Right renal pelvis (tissue), 4 donors: Measurements from ENCODE around the gene NHSL2. TPM values are rescaled to one million over a fixed set of nuclear protein-coding genes. Genes with fewer than 3 reads are reported as not detected.

Experiments
- DNase-seq, 4 donors: peaks; one replicate each; pipeline ENCODE4 v3.0.0-alpha.2; 2013; ENCODE audit warnings: low read depth in 4 of 4, low spot score in 3 of 4, missing footprints in 1 of 4
- polyA plus RNA-seq, 4 donors: library from polyadenylated mRNA; unstranded; fragments of 120-200 nt; gene quantifications; one replicate each; pipeline ENCODE4 v1.2.1, GENCODE V29; 2013; ENCODE audit not compliant: insufficient read length in 4 of 4

The NHSL2 gene
- polyA plus RNA-seq, 4 donors = 8.0 to 9.8 (median 9.3) TPM

DNA sequence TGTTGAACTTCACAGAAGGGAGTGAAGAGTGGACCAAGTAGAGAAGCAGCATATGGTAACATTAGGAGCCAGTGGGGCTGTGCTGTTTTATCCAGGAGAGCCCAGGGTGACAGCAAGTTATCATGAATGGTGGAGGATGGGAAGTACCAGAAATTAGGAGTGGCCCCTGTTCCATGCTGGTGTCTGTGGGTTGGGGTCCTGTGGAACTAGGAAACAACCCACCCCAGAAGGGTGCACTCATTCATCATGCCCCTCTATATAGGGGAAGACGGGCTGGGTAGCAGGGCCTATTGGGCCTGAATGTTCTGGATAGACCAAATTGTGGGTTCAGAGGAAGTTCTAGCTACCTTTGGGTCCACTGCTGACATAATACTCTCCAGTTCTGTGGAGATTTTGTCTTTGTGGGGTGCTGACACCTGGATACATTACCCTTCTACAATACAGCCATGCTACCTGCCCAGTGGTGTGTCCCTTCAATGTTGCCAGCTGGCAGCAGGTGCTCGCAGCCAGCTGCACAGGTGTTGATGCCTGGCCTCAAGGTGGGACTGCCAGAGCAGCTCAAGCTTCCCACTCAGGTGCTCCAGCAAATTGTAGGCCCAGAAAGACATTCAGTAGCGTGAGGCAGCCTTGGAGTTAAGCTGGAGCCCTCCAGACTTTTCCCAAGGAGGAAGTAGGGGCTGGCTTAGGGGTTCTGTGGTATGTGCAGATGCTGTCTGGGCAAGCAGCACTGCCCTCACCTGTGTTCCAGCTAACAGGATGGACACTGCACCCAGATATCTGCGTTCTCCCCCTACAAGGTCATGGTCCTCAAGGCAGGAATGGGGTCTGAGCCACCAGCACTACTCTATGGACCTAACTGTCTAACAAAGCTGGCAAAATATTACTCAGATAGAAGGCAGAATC lies 106.5 kb downstream of the NHSL2 start:
- no peak for DNase-seq

DNA sequence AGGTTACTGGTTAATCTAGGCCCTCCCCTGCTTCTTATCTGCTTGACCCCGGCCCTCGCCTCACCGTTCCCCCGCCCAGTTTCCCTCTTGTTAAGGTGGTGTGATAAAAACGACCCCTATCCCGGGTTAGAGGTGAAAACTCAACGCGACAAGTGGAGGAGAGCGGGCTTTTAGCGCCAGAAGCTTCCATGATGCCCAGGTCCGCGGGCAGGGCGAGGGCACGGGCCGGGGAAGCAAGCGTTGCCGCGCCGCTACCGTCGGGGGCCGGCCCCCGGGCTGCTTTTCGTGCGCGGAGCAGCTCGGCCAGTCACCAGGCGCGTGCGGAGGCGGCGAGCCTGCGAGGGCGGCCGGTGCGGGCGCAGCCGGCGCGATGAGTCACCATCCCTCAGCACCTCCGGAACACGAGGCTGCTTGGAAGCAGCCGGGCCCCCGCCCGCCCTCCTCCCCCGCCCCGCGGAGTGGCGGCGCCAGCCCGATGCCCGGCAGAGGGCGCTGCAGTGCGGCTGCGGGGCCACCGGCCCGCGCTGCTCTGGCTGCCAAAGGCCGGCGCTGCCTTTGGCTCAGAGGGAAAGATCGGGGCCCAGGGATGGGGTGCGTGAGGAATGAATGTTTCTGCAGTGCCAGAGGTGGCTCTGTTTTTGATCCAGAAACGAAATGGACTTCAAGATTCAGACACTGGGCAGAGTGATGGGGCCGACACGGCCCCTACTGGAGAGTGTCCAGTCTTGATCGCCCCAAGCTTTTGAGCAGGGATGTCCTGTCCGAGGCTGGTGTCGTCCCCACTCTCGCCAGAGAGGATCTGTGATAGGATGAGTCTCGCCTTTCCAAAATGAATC lies 107.8 kb downstream of the NHSL2 start:
- peak in 3 of 4 donors; percentile 52 to 56 (median 54) for DNase-seq

DNA sequence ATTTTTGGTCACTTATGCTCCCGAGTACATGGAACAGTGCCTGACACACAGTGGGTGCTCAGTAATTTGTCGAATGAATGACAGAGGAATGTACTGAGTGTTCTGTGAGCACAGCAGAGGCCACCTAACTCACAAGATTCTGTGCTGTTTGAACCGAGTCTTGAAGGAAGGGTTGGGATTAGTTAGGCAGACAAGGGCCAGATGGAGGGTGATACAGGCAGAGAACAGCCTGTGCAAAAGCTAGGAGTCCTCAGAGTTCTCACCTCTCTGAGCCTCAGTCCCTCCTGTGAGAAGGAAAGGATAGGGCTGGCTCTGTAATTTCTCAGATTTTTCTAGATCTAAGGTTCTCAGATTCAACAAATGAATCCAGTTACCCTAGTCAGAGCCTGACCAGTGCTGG lies 108.8 kb downstream of the NHSL2 start:
- DNase-seq = no peak

DNA sequence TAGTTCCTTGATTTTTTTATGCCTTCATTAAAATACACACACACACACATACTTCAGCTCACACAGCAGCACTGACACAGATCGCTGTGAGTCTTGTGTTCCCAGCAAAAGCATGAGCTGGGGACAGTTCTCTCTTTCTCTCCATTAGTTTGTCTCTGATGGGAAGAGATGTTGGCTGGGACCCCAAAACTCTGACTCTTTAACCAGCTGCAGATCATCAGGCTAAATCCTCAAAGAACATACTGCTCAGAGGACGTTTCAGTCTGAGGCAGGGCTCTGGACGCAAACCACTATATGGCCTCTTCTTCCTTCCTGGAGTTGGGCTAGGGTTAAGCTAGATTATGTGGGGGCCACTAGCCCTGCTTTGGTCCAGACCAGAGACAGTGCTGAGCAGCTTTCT lies 109.6 kb downstream of the NHSL2 start:
- DNase-seq = no peak

DNA sequence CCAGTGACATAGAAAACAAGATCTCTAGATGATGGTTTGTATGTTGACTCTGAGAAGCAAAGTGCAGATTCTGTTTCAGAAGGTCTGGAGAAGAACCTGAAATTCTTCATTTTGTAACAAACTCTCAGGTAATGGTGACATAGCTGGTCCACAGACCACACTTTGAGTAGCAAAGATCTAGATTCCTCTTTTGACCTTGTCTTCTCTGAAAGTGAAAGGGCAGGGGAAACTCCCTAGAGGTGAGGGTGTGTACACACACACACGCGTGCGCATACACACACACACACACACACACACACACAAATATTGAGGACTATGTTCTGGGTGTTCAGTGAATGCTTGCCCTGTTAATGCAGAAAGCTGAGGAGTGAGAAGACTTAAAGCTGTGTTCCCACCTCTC lies 110.1 kb downstream of the NHSL2 start:
- DNase-seq = no peak

DNA sequence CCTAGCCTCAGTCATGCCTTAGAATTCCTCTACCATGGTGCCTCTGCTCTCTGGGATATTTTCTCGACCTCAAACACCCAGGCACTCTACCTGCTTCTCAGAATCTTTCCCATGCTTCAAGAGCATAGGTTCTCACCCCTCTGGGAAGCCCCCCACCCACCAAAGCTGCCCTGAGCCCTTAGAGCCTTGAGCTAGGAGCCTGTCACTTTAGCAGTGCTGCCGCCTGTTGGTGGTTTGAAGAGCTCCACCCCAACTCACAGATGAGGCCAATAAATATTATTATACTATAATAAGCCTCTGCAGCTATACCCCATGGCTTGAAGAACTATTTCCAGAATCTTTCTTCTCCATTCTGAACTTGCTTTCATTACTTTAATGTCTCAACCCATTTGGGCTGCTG lies 111.3 kb downstream of the NHSL2 start:
- no peak for DNase-seq

DNA sequence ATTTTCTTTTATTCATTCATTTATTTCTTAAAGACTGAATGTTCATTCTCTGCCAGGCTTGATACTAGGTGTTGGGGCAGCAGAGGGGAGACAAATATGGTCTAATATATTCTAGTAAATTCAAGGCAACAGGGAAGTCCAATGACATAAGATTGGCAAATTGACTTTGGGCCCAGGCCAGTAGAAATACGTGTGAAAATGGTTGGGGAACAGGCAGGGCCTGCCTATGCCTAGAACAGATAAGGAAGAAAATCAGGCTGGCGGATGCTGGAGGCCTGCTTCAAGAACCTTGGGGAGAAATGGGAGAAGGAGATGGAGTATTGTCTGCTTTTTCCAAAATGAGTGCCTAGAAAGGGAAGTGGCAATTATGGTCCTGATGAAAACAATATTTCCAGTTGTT lies 112.4 kb downstream of the NHSL2 start:
- no peak for DNase-seq

DNA sequence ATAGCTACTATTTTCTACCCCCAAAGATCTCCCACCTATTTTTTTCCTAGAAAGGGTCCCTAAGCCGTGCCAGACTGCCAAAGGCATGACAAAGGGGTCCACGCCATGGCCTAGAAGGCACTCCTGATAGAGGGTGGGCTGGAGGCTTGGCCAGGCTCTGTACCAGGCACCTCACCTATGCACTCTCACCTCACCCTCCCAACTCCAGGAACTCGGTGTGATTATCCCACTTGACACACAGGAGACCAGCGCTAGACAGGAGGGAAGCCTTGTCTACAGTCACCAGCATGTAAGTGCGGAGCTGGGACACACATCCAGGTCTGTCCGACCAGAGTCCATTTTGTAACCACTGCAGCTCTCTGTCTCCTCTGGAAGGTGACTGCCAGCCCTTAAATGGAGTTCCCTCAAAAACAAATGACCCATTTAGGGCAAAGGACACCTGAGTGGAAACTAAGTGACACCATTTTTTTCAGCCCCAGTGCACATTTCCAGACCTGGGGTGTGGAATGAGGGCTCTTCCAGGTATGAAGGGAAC lies 114.7 kb downstream of the NHSL2 start:
- DNase-seq = no peak

DNA sequence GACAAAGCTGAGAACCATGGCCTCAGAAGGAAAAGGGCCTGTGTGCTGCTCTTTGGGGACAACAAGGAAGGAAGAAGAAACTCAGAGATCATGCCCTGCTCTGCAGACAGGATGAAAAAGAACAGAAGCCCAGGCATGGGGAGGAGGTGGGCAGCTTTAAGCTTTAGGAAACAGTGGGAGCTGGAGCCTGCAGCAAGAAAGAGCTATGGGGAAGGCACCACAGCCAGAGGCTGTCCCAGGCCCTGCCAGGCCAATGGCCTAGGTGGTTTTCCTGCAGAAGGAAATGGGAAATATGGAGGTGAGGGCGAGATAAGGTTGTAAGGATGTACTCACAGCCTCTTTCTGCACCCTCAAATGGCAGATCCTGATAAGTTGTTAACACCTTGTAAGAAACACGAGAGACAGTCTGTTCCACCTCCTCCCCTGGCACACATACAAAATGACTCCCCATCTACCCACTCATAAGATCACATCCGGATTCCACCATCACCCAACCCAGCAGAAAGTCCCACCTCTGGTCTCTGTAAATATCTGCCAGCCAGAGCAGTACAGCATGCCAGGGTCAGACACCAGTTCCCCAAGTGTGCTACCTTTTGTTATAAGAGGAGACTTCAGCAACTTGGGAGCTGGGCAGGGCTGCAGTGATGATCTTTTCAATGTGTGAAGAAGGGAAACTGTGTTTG lies 115.8 kb downstream of the NHSL2 start:
- DNase-seq = no peak

DNA sequence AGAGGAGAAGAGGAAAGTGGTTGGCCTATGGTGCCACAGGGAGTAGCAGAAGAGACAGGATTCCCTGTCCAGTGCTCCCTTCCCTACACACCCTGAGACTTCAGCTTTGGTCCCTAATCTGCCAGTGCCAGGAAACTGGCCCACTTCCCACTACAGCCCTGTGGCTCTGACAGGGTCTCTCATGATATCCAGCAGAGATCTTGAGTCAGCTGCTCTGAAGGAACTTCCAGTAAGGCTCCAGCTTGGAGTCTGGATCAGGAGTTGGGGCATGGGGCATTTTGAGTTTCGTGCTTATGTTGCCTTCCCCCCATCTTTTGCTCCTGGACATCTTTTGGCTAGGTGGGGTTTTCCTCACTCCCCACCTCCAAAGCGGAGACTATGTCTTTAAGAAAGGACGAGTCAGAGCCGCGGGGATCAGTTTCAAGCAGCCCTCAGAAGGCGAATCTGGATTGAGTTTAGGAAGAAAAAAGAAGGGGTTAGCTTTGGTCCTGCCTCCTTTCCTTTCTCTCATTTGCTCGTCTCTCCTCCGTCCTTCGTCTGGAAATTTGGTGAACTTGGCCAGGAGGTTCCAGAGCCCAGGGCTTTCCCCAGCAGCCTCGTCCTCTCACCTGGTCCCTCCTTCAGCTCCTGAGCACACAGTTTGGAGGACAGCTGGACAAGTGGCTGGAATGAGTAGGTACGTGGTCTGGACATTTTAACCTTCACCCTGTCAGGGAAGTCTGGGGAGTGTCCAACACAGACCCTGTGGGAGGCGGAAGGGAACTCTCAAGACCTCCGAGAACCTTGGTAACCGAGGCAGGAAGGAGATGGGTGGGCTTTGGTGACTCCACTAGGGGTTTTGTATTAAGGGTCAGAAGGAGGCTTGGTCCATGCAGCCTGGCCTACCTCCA lies 116.6 kb downstream of the NHSL2 start:
- no peak for DNase-seq

DNA sequence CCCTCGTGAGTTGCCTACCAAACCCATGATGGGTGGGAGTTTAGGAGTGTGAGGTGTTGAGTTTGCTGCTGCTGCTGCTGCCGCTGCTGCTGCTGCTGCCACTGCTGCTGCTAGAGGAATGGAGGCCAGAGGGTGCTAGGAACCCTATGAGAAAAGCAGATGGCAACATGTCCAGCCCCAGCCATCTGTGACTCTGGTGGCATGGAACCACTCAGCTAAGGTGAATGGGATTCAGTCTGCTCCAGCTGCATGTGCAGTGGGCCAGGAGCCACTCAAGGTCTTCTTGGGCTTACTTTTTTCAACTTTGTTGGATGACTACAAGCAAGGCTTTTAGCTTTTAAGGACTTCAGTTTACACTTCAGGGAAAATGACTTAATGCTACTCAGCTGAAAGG lies 117.3 kb downstream of the NHSL2 start:
- no peak for DNase-seq

DNA sequence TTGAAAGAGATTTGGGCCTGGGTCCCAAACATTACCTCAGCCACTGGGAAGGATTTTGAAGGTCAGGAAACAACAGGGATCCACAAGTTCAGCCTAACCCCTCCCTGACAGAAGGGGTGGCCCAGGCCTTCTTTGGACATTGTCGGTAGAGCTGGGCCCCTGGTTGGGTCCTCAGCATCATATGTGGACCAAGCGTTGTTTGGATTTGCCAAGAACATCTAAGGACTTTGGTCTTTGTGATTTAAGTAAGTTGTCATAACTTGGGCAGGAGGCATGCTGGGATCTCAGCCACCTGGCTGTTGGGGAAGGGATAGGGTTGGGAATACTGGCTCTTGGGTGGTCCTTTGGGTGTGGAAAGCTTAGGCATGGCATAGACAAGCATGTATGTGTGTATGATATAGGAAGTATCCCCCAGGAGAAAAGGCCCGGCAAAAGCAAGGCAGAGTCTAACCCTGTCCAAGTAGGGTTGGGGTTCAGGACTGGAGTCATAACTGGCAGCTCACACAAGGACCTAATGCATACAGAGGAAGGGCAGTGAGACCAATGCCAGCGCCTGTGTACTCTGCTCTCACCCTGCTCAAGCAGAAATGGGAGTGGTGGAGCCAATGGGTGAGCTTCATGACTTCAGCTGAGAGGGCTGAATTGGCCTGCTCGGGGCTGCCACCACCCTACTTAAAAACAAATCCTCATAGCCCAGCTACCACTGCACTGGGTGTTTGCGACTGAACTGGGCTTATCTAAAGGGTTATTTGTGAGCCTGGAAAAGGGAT lies 118.2 kb downstream of the NHSL2 start:
- no peak for DNase-seq

DNA sequence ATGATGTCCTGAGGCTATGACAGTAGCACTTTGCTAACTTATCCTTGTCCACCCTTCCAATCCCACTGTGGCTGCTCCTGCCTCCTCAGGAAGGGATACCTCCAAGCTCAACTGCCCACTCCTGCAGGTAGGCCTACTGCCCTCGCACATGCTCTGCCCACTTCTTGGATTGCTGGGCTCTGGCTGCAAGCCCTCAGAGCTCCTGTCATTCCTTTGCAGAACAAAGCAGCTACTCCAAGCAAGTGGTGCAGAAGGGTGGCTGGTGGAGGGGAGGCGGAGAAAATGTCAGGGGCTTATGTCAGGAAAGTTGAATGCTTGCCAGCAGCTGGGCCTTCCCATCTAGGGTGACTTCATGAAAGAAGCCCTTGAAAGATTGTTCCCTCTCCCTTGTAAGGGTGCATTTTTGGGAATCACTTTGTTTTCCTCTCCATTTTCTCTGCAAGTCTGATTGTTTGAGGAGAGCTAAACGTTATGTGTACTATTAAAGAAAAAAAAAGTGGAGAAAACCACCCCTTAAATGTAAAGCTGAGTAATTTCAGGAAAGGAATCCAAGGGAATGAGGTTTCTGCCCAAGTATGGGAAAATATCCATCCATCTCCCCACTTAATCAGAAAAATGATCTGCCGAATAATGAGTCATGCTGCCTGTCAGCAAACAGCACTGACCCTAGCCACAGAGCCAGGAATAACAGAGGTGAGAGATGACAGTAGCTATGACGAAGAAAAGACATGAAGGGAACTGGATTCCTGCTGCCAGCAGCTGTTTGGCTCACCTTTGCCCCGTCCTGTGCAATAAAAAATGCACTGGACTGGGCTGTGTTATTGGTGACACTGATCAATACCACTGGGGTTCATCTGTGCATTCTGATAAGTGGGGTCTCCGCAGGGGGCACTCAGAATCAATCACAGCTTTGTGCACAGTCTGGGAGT lies 119.1 kb downstream of the NHSL2 start:
- no peak for DNase-seq

DNA sequence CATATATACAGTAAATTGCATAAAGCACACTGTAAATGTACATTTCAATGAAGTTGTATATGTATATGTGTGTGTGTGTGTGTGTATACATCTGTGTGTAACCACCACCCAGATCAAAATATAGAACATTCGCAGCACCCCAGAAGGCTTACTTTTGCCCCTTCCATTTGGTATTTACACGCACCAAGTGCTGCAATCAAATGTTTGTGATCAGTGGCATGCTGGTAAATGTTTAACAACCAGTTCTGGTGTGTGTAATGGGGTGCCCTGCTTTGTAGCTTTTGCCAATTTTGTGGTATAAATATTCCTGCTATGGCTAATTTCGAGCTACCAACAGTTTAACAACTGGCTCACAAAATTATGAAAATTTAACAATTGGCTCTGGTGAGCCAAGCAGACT lies 119.8 kb downstream of the NHSL2 start:
- no peak for DNase-seq

DNA sequence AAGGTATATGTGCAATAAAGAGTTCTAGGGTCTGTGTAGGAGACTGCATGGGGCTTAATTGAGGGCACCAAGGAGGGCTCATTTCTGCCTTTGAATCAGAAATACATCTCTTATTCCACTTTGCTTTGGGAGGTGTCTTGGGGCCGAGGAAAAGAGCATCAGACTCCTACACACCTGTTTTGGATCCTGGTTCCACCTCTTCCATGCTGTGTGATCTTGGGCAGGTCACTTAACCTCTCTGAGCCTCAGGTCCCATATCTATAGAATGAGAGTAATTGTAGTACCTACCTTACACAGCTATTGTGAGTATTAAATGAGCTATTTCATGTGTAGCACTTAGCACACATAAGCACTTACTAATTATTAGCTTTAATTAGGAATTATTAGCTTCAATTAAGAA lies 120.5 kb downstream of the NHSL2 start:
- no peak for DNase-seq

DNA sequence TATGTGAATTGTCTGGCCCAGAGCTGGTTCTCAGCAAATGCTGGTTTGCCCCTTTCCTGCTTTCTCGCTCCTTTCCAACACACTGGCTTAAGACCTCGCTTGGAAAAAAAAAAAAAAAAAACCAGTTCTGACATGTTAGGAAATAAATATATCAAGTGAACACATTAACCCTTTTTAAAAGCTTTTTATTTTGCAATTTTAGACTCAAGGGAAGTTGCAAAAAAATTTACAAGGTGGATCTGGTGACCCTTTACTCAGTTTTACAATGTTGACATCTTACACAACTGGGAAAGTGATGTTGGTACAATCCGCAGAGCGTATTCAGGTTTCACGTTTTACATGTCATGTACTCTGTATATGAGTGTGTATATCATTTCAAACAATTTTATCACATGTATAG lies 121.0 kb downstream of the NHSL2 start:
- no peak for DNase-seq

DNA sequence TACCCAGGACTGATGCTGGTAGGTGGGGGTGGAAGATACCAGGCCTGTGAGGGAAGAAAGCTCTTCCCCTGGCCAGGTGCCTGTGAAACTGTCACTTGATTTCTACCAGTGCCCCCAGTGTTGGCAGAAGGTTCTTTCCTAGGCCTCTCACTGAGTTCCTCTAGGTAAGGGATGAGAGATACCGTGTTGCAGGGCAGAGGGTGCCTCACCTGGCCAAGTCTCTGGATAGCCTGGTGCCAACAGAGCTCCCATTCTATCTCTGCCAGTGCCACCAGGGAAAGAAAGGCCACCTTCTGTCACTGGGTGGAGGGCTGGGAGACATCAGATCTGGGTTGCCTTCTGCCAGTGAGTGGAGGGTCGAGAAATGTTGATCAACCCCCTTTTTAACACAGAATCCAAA lies 127.0 kb downstream of the NHSL2 start:
- DNase-seq = no peak

DNA sequence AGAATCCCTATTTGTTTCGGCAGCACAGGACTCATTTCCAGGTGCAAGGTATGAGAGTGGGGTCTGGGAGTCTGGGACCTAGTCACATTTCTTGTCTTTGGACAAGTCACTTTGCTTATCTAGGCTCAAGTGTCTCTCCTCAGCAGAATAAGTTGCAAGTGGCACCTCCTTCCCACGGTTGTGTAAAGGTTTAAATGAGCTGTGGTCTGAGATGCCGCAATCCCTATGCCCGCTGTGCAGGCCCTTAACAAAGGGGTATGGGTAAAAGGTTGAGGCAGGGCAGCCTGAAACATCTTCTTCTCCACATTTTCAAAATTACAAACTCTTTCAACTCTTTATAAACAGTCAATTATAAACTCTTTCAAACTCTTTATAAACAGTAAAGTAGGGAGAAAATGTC lies 127.4 kb downstream of the NHSL2 start:
- no peak for DNase-seq
